MM.1S (cell line): ENCODE data around the gene TAS2R40.

ENCODE experiments used
- DNase-seq: peaks from one replicate; pipeline ENCODE4 v3.0.0-alpha.2; 2015
- H2AFZ ChIP-seq: fragments of 300-600 bp; sonication (generic); 2 replicates; pipeline ENCODE4 v1.6.0; 2016; ENCODE audit warnings: antibody characterized with exemption, low read length
- H3F3A ChIP-seq: fragments of 300-600 bp; sonication (generic); 2 replicates; pipeline ENCODE4 v1.6.1; 2016; ENCODE audit warnings: mild to moderate bottlenecking, antibody characterized with exemption, low read length, moderate library complexity, mixed read lengths; ENCODE audit not compliant: insufficient read depth
- H3K27ac ChIP-seq: fragments of 300-600 bp; sonication (generic); 2 replicates; pipeline ENCODE4 v1.5.1; 2016; ENCODE audit warnings: mild to moderate bottlenecking, low read length
- H3K27me3 ChIP-seq: fragments of 300-600 bp; sonication (generic); replicated peaks from 2 replicates; pipeline ENCODE4 v1.6.0; 2016; ENCODE audit warnings: low read length; ENCODE audit not compliant: insufficient read depth
- H3K36me3 ChIP-seq: fragments of 300-600 bp; sonication (generic); replicated peaks from 2 replicates; pipeline ENCODE4 v1.6.1; 2016; ENCODE audit warnings: mild to moderate bottlenecking, low read length, mixed read lengths; ENCODE audit not compliant: insufficient read depth
- H3K4me1 ChIP-seq: fragments of 300-600 bp; sonication (generic); 2 replicates; pipeline ENCODE4 v1.6.1; 2016; ENCODE audit warnings: low read length, mixed read lengths
- H3K4me2 ChIP-seq: fragments of 300-600 bp; sonication (generic); 2 replicates; pipeline ENCODE4 v1.6.0; 2016; ENCODE audit warnings: low read depth, low read length
- H3K4me3 ChIP-seq: fragments of 300-600 bp; sonication (generic); 2 replicates; pipeline ENCODE4 v1.5.1; 2016; ENCODE audit warnings: low read length, mixed read lengths
- H3K79me2 ChIP-seq: fragments of 300-600 bp; sonication (generic); 2 replicates; pipeline ENCODE4 v1.6.1; 2016; ENCODE audit warnings: mixed run types, low read length, mixed read lengths
- H3K9ac ChIP-seq: fragments of 300-600 bp; sonication (generic); 2 replicates; pipeline ENCODE4 v1.6.1; 2016; ENCODE audit warnings: low read length, mixed read lengths
- H3K9me2 ChIP-seq: fragments of 300-600 bp; sonication (generic); replicated peaks from 2 replicates; pipeline ENCODE4 v1.6.1; 2016; ENCODE audit warnings: mild to moderate bottlenecking, low read length, mixed read lengths; ENCODE audit not compliant: insufficient read depth
- H3K9me3 ChIP-seq: fragments of 300-600 bp; sonication (generic); replicated peaks from 2 replicates; pipeline ENCODE4 v1.6.1; 2016; ENCODE audit warnings: mild to moderate bottlenecking, low read length, mixed read lengths; ENCODE audit not compliant: insufficient read depth
- H4K20me1 ChIP-seq: fragments of 300-600 bp; sonication (generic); 2 replicates; pipeline ENCODE4 v1.6.1; 2016; ENCODE audit warnings: mild to moderate bottlenecking, low read length, moderate library complexity, mixed read lengths; ENCODE audit not compliant: insufficient read depth
- CTCF ChIP-seq: fragments of 300-600 bp; sonication (generic); IDR thresholded peaks from 2 replicates; pipeline ENCODE4 v1.5.1; 2016; ENCODE audit warnings: antibody characterized with exemption, low read length, mixed read lengths
- EZH2 ChIP-seq: fragments of 300-600 bp; sonication (generic); optimal IDR thresholded peaks from 2 replicates; pipeline ENCODE3; 2017; ENCODE audit warnings: low read depth, mild to moderate bottlenecking, antibody characterized with exemption, low read length, mixed read lengths
- EZH2phosphoT487 ChIP-seq: fragments of 300-600 bp; sonication (generic); IDR thresholded peaks from 2 replicates; pipeline ENCODE4 v1.6.1; 2018; ENCODE audit warnings: antibody characterized with exemption, low read length

The TAS2R40 gene

DNA sequence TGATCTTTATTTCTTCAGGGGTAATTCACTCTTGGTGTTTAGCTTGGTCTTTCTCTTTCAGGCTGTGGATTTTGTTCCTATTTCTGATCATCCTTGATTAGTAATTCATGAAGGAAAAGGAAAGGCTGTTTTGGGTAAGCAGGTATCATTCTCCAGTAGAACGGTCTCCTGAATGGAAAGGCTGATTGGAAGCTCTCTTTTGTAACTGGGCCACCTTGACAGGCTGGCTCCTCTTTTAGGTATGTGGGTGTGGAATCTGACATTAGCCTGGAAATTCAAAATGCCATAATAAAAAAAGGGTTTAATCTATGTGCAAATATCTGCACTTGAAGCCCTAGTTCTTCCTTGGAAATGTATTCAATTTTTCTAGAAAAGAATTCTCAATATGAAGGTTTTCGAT is 19.7 kb upstream of the TAS2R40 start:
- Histone ChIP-seq H3K9ac (no peak overlapping the region), H3K4me1 (peaks cover 11% of the 10 kb centered on the region), H3K79me2 (no peaks in the 10 kb centered on the region), H2AFZ (no peak overlapping the region), H3K9me2 (no peaks in the 10 kb centered on the region), H3K36me3 (no peaks in the 10 kb centered on the region), H3K4me3 (no peak overlapping the region), H3K9me3 (no peaks in the 10 kb centered on the region), H3K4me2 (no peak overlapping the region), H3K27me3 (no peaks in the 10 kb centered on the region), H4K20me1 (no peaks in the 10 kb centered on the region), H3K27ac (no peak overlapping the region), H3F3A (peaks cover 6% of the 10 kb centered on the region; the same call in 1 of the 2 replicates)
- no peak for DNase-seq
- TF ChIP-seq CTCF (no peak), EZH2phosphoT487 (no peak), EZH2 (no peak)

- TF ChIP-seq EZH2phosphoT487: no peak
- no peak for TF ChIP-seq EZH2
- no peak for TF ChIP-seq CTCF
- Histone ChIP-seq H3K4me2 (no peak overlapping the region), H3K9ac (no peak overlapping the region), H3K4me3 (no peak overlapping the region), H3K9me2 (no peaks in the 10 kb centered on the region), H3K27ac (no peak overlapping the region), H3K36me3 (no peaks in the 10 kb centered on the region), H3K79me2 (no peaks in the 10 kb centered on the region), H2AFZ (no peak overlapping the region), H3K9me3 (no peaks in the 10 kb centered on the region), H3F3A (peaks cover 6% of the 10 kb centered on the region; the same call in 1 of the 2 replicates), H3K4me1 (peaks cover 11% of the 10 kb centered on the region), H4K20me1 (no peaks in the 10 kb centered on the region), H3K27me3 (no peaks in the 10 kb centered on the region)
- DNase-seq: no peak
These were observed 18.5 kb upstream of the TAS2R40 start for GRCh38 chr7:143203386-143203785.

GRCh38 chr7:143205560-143206293 is 16.1 kb upstream of the TAS2R40 start:
- no peaks in the 10 kb centered on the region for H3K9me2 ChIP-seq
- peaks cover 11% of the 10 kb centered on the region for H3K4me1 ChIP-seq
- H3K9ac ChIP-seq: peak overlapping the region; percentile 39; the same call in 1 of the 2 replicates
- no peaks in the 10 kb centered on the region for H3K79me2 ChIP-seq
- peak overlapping the region; percentile 61 for H2AFZ ChIP-seq
- no peaks in the 10 kb centered on the region for H3K9me3 ChIP-seq
- H3F3A ChIP-seq: peaks cover 6% of the 10 kb centered on the region; the same call in 1 of the 2 replicates
- no peaks in the 10 kb centered on the region for H4K20me1 ChIP-seq
- TF ChIP-seq EZH2 (no peak), CTCF (no peak), EZH2phosphoT487 (no peak)
- H3K27me3 ChIP-seq: no peaks in the 10 kb centered on the region
- peak overlapping the region; percentile 69 for H3K27ac ChIP-seq
- H3K36me3 ChIP-seq: no peaks in the 10 kb centered on the region
- peak overlapping the region; percentile 46 for H3K4me3 ChIP-seq
- peak; percentile 88 for DNase-seq
- H3K4me2 ChIP-seq: peak overlapping the region; percentile 67
